AG04450 (cell line): ENCODE results near the gene RPL31. TPM values are rescaled to one million over a fixed set of nuclear protein-coding genes. Genes with fewer than 3 reads are reported as not detected.

Experiments
- CTCF ChIA-PET: fragments of 300-600, 350-600 bp; formaldehyde crosslinking; extraction: SDS; loops from one replicate; lab custom pipeline; 2022; ENCODE audit warnings: antibody characterized with exemption, inconsistent platforms; lab: Charles Lee
- POLR2A ChIA-PET: fragments of 350-600 bp; formaldehyde crosslinking; extraction: SDS; loops from one replicate; lab custom pipeline; 2021; ENCODE audit warnings: antibody characterized with exemption, inconsistent platforms; lab: Yijun Ruan, JAX
- DNase-seq: peaks from one replicate; pipeline ENCODE4 v3.0.0-alpha.2; 2011; ENCODE audit warnings: low read depth, low spot score
- H3K27ac ChIP-seq: one replicate; pipeline ENCODE4 v1.5.1; 2012; ENCODE audit warnings: low read depth, low read length, control low read depth
- H3K27me3 ChIP-seq: one replicate; pipeline ENCODE4 v1.6.0; 2012; ENCODE audit warnings: low read length; ENCODE audit not compliant: control insufficient read depth, insufficient read depth
- H3K4me3 ChIP-seq: 2 replicates; pipeline ENCODE4 v1.5.1; 2011; ENCODE audit warnings: mild to moderate bottlenecking, low read depth, low read length, control low read depth
- H3K9me3 ChIP-seq: 2 replicates; pipeline ENCODE4 v1.5.1; 2012; ENCODE audit warnings: low read length; ENCODE audit not compliant: control insufficient read depth, insufficient read depth
- polyA plus RNA-seq: library from polyadenylated mRNA; depleted of rRNA; stranded (reverse); fragments of >200 nt; gene quantifications from 2 replicates; pipeline ENCODE4 v1.2.3, GENCODE V29; 2011
- TF ChIP-seq, protein P1 (sequence below): IDR thresholded peaks from 2 replicates; pipeline ENCODE4 v1.5.1; 2011; ENCODE audit warnings: low read depth, low read length, control low read depth, inconsistent platforms

RPL31 gene
- polyA plus RNA-seq, 1 experiment, result 2,534 TPM

- ChIA-PET POLR2A (no interaction called here), CTCF (interaction anchor here (1.3 to 1.7 kb wide), 2 partner anchors 11 to 265 kb away, joined by 3 read pairs; no protein-coding TSS in a partner anchor)
- TF ChIP-seq, protein P1, sequence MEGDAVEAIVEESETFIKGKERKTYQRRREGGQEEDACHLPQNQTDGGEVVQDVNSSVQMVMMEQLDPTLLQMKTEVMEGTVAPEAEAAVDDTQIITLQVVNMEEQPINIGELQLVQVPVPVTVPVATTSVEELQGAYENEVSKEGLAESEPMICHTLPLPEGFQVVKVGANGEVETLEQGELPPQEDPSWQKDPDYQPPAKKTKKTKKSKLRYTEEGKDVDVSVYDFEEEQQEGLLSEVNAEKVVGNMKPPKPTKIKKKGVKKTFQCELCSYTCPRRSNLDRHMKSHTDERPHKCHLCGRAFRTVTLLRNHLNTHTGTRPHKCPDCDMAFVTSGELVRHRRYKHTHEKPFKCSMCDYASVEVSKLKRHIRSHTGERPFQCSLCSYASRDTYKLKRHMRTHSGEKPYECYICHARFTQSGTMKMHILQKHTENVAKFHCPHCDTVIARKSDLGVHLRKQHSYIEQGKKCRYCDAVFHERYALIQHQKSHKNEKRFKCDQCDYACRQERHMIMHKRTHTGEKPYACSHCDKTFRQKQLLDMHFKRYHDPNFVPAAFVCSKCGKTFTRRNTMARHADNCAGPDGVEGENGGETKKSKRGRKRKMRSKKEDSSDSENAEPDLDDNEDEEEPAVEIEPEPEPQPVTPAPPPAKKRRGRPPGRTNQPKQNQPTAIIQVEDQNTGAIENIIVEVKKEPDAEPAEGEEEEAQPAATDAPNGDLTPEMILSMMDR, result no peak
- H3K27me3 ChIP-seq, result no peaks in the 10 kb centered on the region
- no peak for DNase-seq
- no peak overlapping the region for H3K4me3 ChIP-seq
- no peak overlapping the region for H3K27ac ChIP-seq
- no peaks in the 10 kb centered on the region for H3K9me3 ChIP-seq
Measured at GRCh38 chr2:100995309-100996075, 6.6 kb upstream of the RPL31 start.

DNA sequence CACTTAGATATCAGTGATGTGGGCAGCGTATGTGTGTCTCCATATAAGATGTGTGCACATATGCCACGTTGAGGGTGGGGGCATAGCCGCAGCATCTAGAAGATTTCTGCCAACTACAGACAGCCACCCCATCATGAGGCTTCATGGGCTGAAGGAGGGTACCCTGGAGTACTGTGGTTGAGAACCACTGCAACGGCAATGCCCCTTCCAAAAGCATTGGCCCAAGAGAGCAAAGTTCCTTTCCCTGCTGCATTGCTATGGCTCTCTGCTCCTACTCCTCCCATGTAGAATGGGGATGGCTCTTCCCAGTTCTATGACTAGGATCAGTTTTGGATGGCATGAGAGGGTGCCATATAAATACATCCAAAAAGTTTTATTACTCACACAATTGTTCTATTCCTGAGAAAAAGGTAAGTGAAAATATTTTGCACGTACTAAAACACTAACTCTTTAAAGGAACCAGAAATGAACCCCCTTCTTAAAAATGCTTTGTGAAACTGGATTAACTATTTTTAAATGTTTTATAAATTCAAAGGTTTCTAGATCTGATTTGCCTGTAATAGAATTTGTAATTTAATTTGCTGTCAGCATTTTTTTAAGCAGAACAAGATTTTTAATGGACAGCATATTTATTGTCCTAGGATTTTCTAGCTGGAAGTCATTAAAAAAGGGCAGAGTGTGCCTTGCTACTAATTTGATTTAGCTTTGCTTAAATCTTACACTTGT, 4.4 kb upstream of the RPL31 start:
- peaks cover 4% of the 10 kb centered on the region; the same call in 1 of the 2 replicates for H3K9me3 ChIP-seq

DNA sequence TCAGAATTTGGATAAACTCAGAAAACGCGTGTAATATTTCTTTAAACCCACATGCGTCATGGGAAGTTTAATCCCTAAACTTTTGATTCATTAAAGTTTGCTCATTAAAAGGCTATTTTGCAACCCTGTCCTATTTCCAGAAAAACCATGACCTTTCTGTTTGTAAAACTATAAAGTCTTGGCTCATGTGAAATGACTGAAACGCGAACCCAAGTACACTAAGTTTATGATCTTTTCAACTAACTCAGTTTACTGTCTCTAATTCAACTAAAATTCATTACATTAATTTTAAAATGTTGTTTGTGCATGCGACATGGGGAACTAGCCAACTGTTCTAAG, 3.9 kb upstream of the RPL31 start:
- POLR2A ChIA-PET, result no interaction called here
- CTCF ChIA-PET, result interaction anchor here (1.6 to 2.1 kb wide), 2 partner anchors 13 to 268 kb away, joined by 4 to 8 read pairs; no protein-coding TSS in a partner anchor
- no peak for DNase-seq

More for the DNA sequence above, 4.4 kb upstream of the RPL31 start:
- DNase-seq, result no peak
- Histone ChIP-seq H3K4me3 (no peak overlapping the region), H3K27ac (no peak overlapping the region), H3K27me3 (no peaks in the 10 kb centered on the region)
- ChIA-PET CTCF (interaction anchor here (1.6 to 2.1 kb wide), 2 partner anchors 12 to 267 kb away, joined by 4 to 8 read pairs; no protein-coding TSS in a partner anchor), POLR2A (no interaction called here)
- TF ChIP-seq, protein P1, result no peak

DNA sequence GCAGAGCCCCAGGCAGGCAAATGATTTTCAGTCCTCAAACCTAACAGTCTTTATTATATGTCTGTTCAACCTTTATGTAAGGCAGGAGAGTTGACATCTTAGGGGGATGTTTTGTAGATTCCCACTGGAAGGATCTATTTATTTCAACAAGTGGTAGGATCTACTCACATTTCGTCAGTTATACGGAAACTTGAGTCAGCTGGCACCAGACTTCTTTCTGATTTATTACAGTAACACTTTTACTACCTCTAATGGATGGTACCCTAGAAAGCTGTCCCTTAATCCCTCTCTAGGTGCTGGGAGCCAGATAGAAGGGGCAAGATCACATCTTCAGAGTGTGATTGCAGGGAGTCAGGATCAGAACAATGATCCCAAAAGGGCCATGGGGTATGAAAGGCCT, 2.1 kb upstream of the RPL31 start:
- CTCF ChIA-PET, result interaction anchor here (2.1 kb wide), 1 partner anchor 15 kb away, joined by 8 read pairs; no protein-coding TSS in a partner anchor
- DNase-seq, result no peak
- Histone ChIP-seq H3K9me3 (peaks cover 4% of the 10 kb centered on the region; the same call in 1 of the 2 replicates), H3K4me3 (no peak overlapping the region), H3K27me3 (no peaks in the 10 kb centered on the region), H3K27ac (no peak overlapping the region)
- TF ChIP-seq, protein P1, result no peak
- POLR2A ChIA-PET, result no interaction called here

More for the DNA sequence above, 3.9 kb upstream of the RPL31 start:
- peaks cover 4% of the 10 kb centered on the region; the same call in 1 of the 2 replicates for H3K9me3 ChIP-seq
- H3K4me3 ChIP-seq, result no peak overlapping the region
- no peaks in the 10 kb centered on the region for H3K27me3 ChIP-seq
- TF ChIP-seq, protein P1, result no peak
- no peak overlapping the region for H3K27ac ChIP-seq
